Thyroid gland (tissue), 4 donors: ENCODE results near the gene MFF.

Source experiments
- POLR2A ChIP-seq, 2 donors: fragments of 450-650 bp; IDR thresholded peaks; one replicate each; pipeline ENCODE4 v1.6.1; 2017; ENCODE audit warnings: antibody characterized with exemption in 2 of 2, mild to moderate bottlenecking in 2 of 2, moderate library complexity in 1 of 2
- TF ChIP-seq, protein P1 (sequence below), 6 experiments: fragments of 200-600 bp in 3 of 6; fragments of 450-650 bp in 3 of 6; sonication (generic) in 3 of 6; IDR thresholded peaks; one replicate each; pipeline ENCODE4 v1.5.1; 2016 to 2019; ENCODE audit warnings: antibody characterized with exemption in 6 of 6, mild to moderate bottlenecking in 2 of 6, inconsistent platforms in 1 of 6, moderate library complexity in 1 of 6

GRCh38 chr2:227401550-227401949 is 76.5 kb downstream of the MFF start:
- TF ChIP-seq, protein P1, sequence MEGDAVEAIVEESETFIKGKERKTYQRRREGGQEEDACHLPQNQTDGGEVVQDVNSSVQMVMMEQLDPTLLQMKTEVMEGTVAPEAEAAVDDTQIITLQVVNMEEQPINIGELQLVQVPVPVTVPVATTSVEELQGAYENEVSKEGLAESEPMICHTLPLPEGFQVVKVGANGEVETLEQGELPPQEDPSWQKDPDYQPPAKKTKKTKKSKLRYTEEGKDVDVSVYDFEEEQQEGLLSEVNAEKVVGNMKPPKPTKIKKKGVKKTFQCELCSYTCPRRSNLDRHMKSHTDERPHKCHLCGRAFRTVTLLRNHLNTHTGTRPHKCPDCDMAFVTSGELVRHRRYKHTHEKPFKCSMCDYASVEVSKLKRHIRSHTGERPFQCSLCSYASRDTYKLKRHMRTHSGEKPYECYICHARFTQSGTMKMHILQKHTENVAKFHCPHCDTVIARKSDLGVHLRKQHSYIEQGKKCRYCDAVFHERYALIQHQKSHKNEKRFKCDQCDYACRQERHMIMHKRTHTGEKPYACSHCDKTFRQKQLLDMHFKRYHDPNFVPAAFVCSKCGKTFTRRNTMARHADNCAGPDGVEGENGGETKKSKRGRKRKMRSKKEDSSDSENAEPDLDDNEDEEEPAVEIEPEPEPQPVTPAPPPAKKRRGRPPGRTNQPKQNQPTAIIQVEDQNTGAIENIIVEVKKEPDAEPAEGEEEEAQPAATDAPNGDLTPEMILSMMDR (IDR thresholded peaks at IDR 0.05): no peak
- no peak for TF ChIP-seq POLR2A (IDR thresholded peaks at IDR 0.05)
